ENCODE results near the gene FXYD1. TPM values are rescaled to one million over a fixed set of nuclear protein-coding genes. Genes with fewer than 3 reads are reported as not detected.

FXYD1 gene
- total and polyA plus RNA-seq, 12 donors = 251 to 819 (median 578) TPM

DNA sequence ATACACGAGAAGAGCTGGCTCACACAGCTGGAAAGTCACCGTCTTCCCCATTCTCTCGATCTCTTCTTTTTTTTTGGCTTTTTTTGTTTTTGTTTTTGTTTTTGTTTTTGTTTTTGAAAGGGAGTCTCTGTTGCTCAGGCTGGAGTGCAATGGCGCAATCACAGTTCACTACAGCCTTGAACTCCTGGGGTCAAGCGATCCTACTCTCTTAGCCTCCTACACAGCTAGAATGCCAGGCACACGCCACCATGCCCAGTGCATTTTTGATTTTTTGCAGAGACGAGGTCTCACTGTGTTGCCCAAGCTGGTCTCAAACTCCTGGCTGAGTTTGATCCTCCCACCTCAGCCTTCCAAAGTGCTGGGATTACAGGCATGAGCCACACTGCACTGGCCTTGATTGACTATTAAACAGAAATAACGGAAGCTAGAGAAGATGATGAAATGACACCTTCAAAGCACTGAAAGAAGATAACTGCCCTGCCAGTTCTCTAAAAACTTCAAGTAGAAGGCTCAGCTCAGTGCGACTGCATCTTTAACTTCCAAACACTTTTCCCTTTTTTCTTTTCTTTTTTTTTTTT is 19.0 kb upstream of the FXYD1 start:
- intact Hi-C loops (cut with DNase I) = no loop called here
- TF ChIP-seq, protein P1, sequence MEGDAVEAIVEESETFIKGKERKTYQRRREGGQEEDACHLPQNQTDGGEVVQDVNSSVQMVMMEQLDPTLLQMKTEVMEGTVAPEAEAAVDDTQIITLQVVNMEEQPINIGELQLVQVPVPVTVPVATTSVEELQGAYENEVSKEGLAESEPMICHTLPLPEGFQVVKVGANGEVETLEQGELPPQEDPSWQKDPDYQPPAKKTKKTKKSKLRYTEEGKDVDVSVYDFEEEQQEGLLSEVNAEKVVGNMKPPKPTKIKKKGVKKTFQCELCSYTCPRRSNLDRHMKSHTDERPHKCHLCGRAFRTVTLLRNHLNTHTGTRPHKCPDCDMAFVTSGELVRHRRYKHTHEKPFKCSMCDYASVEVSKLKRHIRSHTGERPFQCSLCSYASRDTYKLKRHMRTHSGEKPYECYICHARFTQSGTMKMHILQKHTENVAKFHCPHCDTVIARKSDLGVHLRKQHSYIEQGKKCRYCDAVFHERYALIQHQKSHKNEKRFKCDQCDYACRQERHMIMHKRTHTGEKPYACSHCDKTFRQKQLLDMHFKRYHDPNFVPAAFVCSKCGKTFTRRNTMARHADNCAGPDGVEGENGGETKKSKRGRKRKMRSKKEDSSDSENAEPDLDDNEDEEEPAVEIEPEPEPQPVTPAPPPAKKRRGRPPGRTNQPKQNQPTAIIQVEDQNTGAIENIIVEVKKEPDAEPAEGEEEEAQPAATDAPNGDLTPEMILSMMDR (IDR thresholded peaks at IDR 0.05) = no peak
- ATAC-seq (no peak), DNase-seq (no peak)
- H3K9me3 ChIP-seq = no peaks in the 10 kb centered on the region
- WGBS, 2 donors = 85 to 92% methylated on average over 9 of the region's 9 CpGs
- H3K27me3 ChIP-seq = no peaks in the 10 kb centered on the region
- peaks cover 9 to 43% (median 20%) of the 10 kb centered on the region in 9 donors for H3K4me1 ChIP-seq
- H3K36me3 ChIP-seq = no peaks in the 10 kb centered on the region
- no peak overlapping the region for H3K4me3 ChIP-seq
- peak overlapping the region in 5 of 10 donors; percentile 9 to 44 (median 30) for H3K27ac ChIP-seq

DNA sequence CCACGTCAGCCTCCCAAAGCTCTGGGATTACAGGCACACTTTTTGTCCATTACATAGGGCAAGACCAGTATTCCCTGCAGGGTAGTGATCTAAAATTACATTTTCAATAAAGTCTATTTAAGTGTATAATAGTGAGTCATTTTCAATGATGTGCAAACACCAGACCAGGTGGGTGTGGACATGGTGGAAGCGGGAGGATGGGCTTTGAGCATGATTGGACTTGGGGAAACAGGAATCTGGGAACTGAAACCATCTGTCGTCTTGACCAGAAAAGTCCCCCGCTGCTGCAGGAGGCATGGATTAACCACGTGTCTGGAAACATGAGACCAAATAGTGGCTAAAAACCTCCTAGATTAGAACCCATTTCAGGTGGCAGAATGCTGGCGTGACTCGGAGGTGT is 18.1 kb upstream of the FXYD1 start:
- no peak for DNase-seq
- no peak for ATAC-seq
- intact Hi-C loops (cut with DNase I) = no loop called here
- Histone ChIP-seq H3K27me3 (no peaks in the 10 kb centered on the region), H3K4me3 (no peak overlapping the region), H3K36me3 (no peaks in the 10 kb centered on the region), H3K4me1 (peaks cover 5 to 46% (median 22%) of the 10 kb centered on the region in 9 donors), H3K27ac (peak overlapping the region in 3 of 10 donors; percentile 25 to 44 (median 30)), H3K9me3 (no peaks in the 10 kb centered on the region)
- TF ChIP-seq, protein P1 (IDR thresholded peaks at IDR 0.05) = no peak
- 66 to 76% methylated on average over 7 of the region's 7 CpGs for WGBS, 2 donors

DNA sequence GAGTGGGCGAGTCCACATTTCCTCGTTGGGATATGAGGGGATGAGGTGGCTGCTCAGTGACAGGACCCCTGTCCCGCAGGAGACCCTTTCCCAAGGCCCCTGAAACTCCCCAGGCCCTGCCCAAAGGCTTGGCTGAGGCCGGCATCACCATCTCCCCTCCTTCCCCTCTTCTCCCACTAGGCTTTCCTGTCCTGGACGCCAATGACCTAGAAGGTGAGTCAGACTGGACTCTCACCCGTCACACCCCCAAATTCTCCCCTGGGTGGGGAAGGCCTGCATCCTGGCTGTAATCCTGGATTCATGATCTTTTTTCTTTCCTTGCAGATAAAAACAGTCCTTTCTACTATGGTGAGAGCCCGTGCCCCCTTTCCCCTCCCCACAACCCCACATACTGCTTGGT is 17.7 kb upstream of the FXYD1 start:
- Histone ChIP-seq H3K27me3 (no peaks in the 10 kb centered on the region), H3K9me3 (no peaks in the 10 kb centered on the region), H3K4me3 (no peak overlapping the region), H3K36me3 (no peaks in the 10 kb centered on the region), H3K27ac (peak overlapping the region in 3 of 10 donors; percentile 12 to 44 (median 25)), H3K4me1 (peaks cover 5 to 46% (median 25%) of the 10 kb centered on the region in 9 donors)
- TF ChIP-seq, protein P1 (IDR thresholded peaks at IDR 0.05) = no peak
- intact Hi-C loops (cut with DNase I) = no loop called here
- DNase-seq (no peak), ATAC-seq (no peak)
- 75 to 78% methylated on average over 7 of the region's 7 CpGs for WGBS, 2 donors

DNA sequence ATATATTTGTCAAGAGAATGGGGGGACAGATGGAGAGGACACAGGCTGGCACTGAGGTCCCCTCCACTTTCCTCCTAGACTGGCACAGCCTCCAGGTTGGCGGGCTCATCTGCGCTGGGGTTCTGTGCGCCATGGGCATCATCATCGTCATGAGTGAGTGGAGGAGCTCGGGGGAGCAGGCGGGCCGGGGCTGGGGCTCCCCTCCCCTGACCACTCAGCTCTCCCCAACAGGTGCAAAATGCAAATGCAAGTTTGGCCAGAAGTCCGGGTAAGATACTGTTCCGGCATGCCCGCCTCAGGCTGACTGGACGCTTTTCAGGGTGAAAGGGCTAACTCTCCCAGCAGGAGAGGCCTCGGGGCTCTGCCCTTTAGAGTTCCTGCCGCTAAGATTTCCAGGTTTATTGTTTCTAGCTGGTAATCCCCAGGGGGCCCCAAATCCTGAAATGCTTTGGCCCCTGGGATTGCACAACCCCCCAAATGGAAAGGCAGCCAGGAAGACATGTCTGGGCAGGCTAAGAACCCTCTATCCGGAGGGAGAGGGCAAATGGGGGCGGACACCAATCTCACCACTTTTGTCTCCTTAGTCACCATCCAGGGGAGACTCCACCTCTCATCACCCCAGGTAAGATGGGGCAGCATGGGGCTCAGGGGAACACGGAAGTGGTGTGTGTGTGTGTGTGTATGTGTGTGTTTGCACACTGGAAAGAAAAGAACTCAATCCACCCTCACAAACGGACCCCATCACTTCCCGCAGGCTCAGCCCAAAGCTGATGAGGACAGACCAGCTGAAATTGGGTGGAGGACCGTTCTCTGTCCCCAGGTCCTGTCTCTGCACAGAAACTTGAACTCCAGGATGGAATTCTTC is 15.7 kb upstream of the FXYD1 start:
- TF ChIP-seq, protein P1 (IDR thresholded peaks at IDR 0.05) = no peak
- Histone ChIP-seq H3K9me3 (no peaks in the 10 kb centered on the region), H3K4me3 (peak overlapping the region in 1 of 10 donors; percentile 63), H3K36me3 (no peaks in the 10 kb centered on the region), H3K27me3 (no peaks in the 10 kb centered on the region), H3K27ac (peak overlapping the region; percentile 61 to 96 (median 90)), H3K4me1 (peaks cover 5 to 46% (median 32%) of the 10 kb centered on the region in 9 donors)
- WGBS, 2 donors = 81 to 86% methylated on average over 19 of the region's 19 CpGs
- intact Hi-C loops (cut with DNase I) = no loop called here
- ATAC-seq (no peak), DNase-seq (no peak)

Measured in heart right ventricle (tissue), 16 donors.